ENCODE results near the gene FAM114A1.

Gene FAM114A1

GRCh38 chr4:38965866-38966265 lies 98.3 kb downstream of the FAM114A1 start:
- no peak for TF ChIP-seq GABPA (IDR thresholded peaks at IDR 0.05; ENCODE audit: low read depth)
- no peak for TF ChIP-seq SPI1 (IDR thresholded peaks at IDR 0.05; ENCODE audit: borderline replicate concordance, low read depth)
- no peak for TF ChIP-seq CTCF (IDR thresholded peaks at IDR 0.05; ENCODE audit: insufficient read depth, low read length)
- no peak for TF ChIP-seq REST (IDR thresholded peaks at IDR 0.05; ENCODE audit: insufficient replicate concordance, low read depth)
- no peak for TF ChIP-seq POLR2AphosphoS5 (IDR thresholded peaks at IDR 0.05; ENCODE audit: low read depth)
- Histone ChIP-seq H3K4me3 (replicated peaks; ENCODE audit: insufficient read depth, low read length) (no peak overlapping the region), H3K27ac (replicated peaks) (no peak overlapping the region), H3K27me3 (ENCODE audit: insufficient read depth, poor library complexity, severe bottlenecking) (no peaks in the 10 kb centered on the region)
- no peak for DNase-seq (ENCODE audit: low read depth in 1 of 2, low spot score in 1 of 2)

GRCh38 chr4:38967260-38968095 lies 99.9 kb downstream of the FAM114A1 start:
- no peak overlapping the region for H3K4me3 ChIP-seq (replicated peaks; ENCODE audit: insufficient read depth, low read length)
- DNase-seq (ENCODE audit: low read depth in 1 of 2, low spot score in 1 of 2) = no peak
- no peak for TF ChIP-seq SPI1 (IDR thresholded peaks at IDR 0.05; ENCODE audit: borderline replicate concordance, low read depth)
- H3K27ac ChIP-seq (replicated peaks) = no peak overlapping the region
- no peaks in the 10 kb centered on the region for H3K27me3 ChIP-seq (ENCODE audit: insufficient read depth, poor library complexity, severe bottlenecking)

GRCh38 chr4:38968668-38969067 lies 101.1 kb downstream of the FAM114A1 start:
- no peak for TF ChIP-seq SPI1 (IDR thresholded peaks at IDR 0.05; ENCODE audit: borderline replicate concordance, low read depth)
- no peak for TF ChIP-seq REST (IDR thresholded peaks at IDR 0.05; ENCODE audit: insufficient replicate concordance, low read depth)
- TF ChIP-seq POLR2AphosphoS5 (IDR thresholded peaks at IDR 0.05; ENCODE audit: low read depth) = no peak
- no peaks in the 10 kb centered on the region for H3K27me3 ChIP-seq (ENCODE audit: insufficient read depth, poor library complexity, severe bottlenecking)
- no peak overlapping the region for H3K4me3 ChIP-seq (replicated peaks; ENCODE audit: insufficient read depth, low read length)
- DNase-seq (ENCODE audit: low read depth in 1 of 2, low spot score in 1 of 2) = no peak
- no peak overlapping the region for H3K27ac ChIP-seq (replicated peaks)

- Histone ChIP-seq H3K27me3 (ENCODE audit: insufficient read depth, poor library complexity, severe bottlenecking) (no peaks in the 10 kb centered on the region), H3K4me3 (replicated peaks; ENCODE audit: insufficient read depth, low read length) (no peak overlapping the region), H3K27ac (replicated peaks) (no peak overlapping the region)
- no peak for DNase-seq (ENCODE audit: low read depth in 1 of 2, low spot score in 1 of 2)
- TF ChIP-seq SPI1 (IDR thresholded peaks at IDR 0.05; ENCODE audit: borderline replicate concordance, low read depth) (no peak), CTCF (IDR thresholded peaks at IDR 0.05; ENCODE audit: insufficient read depth, low read length) (no peak), POLR2AphosphoS5 (IDR thresholded peaks at IDR 0.05; ENCODE audit: low read depth) (no peak), GABPA (IDR thresholded peaks at IDR 0.05; ENCODE audit: low read depth) (no peak)
Measured at GRCh38 chr4:38976308-38976707, 108.7 kb downstream of the FAM114A1 start.
